ENCODE results near the gene RPS6KA1.
"Not testable (repeated sequence)": the region's sequence is repeated elsewhere in the genome, so short reads cannot be mapped to it uniquely, and the experiment has no call there.

RPS6KA1 gene

GRCh38 chr1:26529655-26530409, at the start of gene RPS6KA1:
TSS of gene RPS6KA1 (plus strand) at chr1:26529761. CDS start at chr1:26529921, 160 bp downstream.
- DNase-seq (ENCODE audit: extremely low read depth in 1 of 2, low read depth in 1 of 2) = peak in 1 of 2 donors; percentile 60

GRCh38 chr1:26482921-26483320, 46.6 kb upstream of the RPS6KA1 start:
- DNase-seq (ENCODE audit: extremely low read depth in 1 of 2, low read depth in 1 of 2) = no peak

GRCh38 chr1:26483980-26484379, 45.6 kb upstream of the RPS6KA1 start:
- no peak for DNase-seq (ENCODE audit: extremely low read depth in 1 of 2, low read depth in 1 of 2)

GRCh38 chr1:26490155-26490554, 39.4 kb upstream of the RPS6KA1 start:
- no peak for DNase-seq (ENCODE audit: extremely low read depth in 1 of 2, low read depth in 1 of 2)

GRCh38 chr1:26493267-26493666, 36.3 kb upstream of the RPS6KA1 start:
- DNase-seq (ENCODE audit: extremely low read depth in 1 of 2, low read depth in 1 of 2) = no peak

GRCh38 chr1:26493938-26494337, 35.6 kb upstream of the RPS6KA1 start:
- no peak for DNase-seq (ENCODE audit: extremely low read depth in 1 of 2, low read depth in 1 of 2)

GRCh38 chr1:26496861-26497260, 32.7 kb upstream of the RPS6KA1 start:
- no peak for DNase-seq (ENCODE audit: extremely low read depth in 1 of 2, low read depth in 1 of 2)

- DNase-seq (ENCODE audit: extremely low read depth in 1 of 2, low read depth in 1 of 2) = no peak
These were observed 30.7 kb upstream of the RPS6KA1 start for GRCh38 chr1:26498894-26499293.

- DNase-seq (ENCODE audit: extremely low read depth in 1 of 2, low read depth in 1 of 2) = peak; percentile 51 to 91
These were observed 28.9 kb upstream of the RPS6KA1 start for GRCh38 chr1:26500488-26501175.

- not testable (repeated sequence) for DNase-seq (ENCODE audit: extremely low read depth in 1 of 2, low read depth in 1 of 2)
These were observed 18.9 kb upstream of the RPS6KA1 start for GRCh38 chr1:26510711-26511110.

- DNase-seq (ENCODE audit: extremely low read depth in 1 of 2, low read depth in 1 of 2) = not testable (repeated sequence)
These were observed 13.7 kb upstream of the RPS6KA1 start for GRCh38 chr1:26515836-26516235.

- DNase-seq (ENCODE audit: extremely low read depth in 1 of 2, low read depth in 1 of 2) = no peak
These were observed 12.4 kb upstream of the RPS6KA1 start for GRCh38 chr1:26516987-26517765.

GRCh38 chr1:26517766-26518049, 11.9 kb upstream of the RPS6KA1 start:
- DNase-seq (ENCODE audit: extremely low read depth in 1 of 2, low read depth in 1 of 2) = no peak

- no peak for DNase-seq (ENCODE audit: extremely low read depth in 1 of 2, low read depth in 1 of 2)
These were observed 11.2 kb upstream of the RPS6KA1 start for GRCh38 chr1:26518355-26518754.

- DNase-seq (ENCODE audit: extremely low read depth in 1 of 2, low read depth in 1 of 2) = no peak
These were observed 9.2 kb upstream of the RPS6KA1 start for GRCh38 chr1:26520339-26520738.

GRCh38 chr1:26521669-26522030, 7.9 kb upstream of the RPS6KA1 start:
- DNase-seq (ENCODE audit: extremely low read depth in 1 of 2, low read depth in 1 of 2) = no peak

GRCh38 chr1:26522073-26522472, 7.5 kb upstream of the RPS6KA1 start:
- no peak for DNase-seq (ENCODE audit: extremely low read depth in 1 of 2, low read depth in 1 of 2)

- DNase-seq (ENCODE audit: extremely low read depth in 1 of 2, low read depth in 1 of 2) = no peak
These were observed 5.4 kb upstream of the RPS6KA1 start for GRCh38 chr1:26524181-26524580.

- no peak for DNase-seq (ENCODE audit: extremely low read depth in 1 of 2, low read depth in 1 of 2)
These were observed 3.3 kb upstream of the RPS6KA1 start for GRCh38 chr1:26526287-26526686.

- no peak for DNase-seq (ENCODE audit: extremely low read depth in 1 of 2, low read depth in 1 of 2)
These were observed 231 bp upstream of the RPS6KA1 start for GRCh38 chr1:26529405-26529654.

- DNase-seq (ENCODE audit: extremely low read depth in 1 of 2, low read depth in 1 of 2) = no peak
These were observed 891 bp downstream of the RPS6KA1 start for GRCh38 chr1:26530410-26530894.
